Measurements from ENCODE around the gene ECSIT.

DNA sequence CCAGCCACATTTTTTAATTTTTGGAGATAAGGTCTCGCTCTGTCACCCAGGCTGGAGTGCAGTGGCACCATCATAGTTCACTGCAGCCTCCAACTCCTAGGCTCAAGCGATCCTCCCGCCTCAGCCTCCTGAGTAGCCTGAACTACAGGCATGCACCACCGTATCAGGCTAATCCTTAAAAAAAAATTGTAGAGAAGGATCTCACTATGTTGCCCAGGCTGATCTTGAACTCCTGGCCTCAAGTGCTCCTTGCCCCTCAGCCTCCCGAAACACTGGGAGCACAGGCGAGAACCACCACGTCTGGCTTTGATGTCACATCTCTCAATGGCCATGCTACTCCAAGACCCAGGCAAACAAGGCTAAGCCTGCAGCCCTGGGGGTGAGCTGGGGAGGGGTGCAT is 72.3 kb downstream of the ECSIT start:
- TF ChIP-seq, protein P1, sequence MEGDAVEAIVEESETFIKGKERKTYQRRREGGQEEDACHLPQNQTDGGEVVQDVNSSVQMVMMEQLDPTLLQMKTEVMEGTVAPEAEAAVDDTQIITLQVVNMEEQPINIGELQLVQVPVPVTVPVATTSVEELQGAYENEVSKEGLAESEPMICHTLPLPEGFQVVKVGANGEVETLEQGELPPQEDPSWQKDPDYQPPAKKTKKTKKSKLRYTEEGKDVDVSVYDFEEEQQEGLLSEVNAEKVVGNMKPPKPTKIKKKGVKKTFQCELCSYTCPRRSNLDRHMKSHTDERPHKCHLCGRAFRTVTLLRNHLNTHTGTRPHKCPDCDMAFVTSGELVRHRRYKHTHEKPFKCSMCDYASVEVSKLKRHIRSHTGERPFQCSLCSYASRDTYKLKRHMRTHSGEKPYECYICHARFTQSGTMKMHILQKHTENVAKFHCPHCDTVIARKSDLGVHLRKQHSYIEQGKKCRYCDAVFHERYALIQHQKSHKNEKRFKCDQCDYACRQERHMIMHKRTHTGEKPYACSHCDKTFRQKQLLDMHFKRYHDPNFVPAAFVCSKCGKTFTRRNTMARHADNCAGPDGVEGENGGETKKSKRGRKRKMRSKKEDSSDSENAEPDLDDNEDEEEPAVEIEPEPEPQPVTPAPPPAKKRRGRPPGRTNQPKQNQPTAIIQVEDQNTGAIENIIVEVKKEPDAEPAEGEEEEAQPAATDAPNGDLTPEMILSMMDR (IDR thresholded peaks at IDR 0.05): no peak
- TF ChIP-seq POLR2AphosphoS5 (IDR thresholded peaks at IDR 0.05) (no peak), EP300 (IDR thresholded peaks at IDR 0.05) (no peak)
